HG03439 (cell line): ENCODE data around the gene CLN6.

Source experiments
- ATAC-seq: cut with Tn5 transposase; IDR thresholded peaks from one replicate; pipeline ENCODE4 v1.9.1; 2021; ENCODE audit warnings: mild to moderate bottlenecking, moderate library complexity; ENCODE audit not compliant: unreplicated experiment

CLN6 gene

GRCh38 chr15:68229386-68230156, at the start of gene CLN6:
TSS of gene CLN6 (minus strand) at chr15:68229728. CDS start at chr15:68229584, 144 bp downstream.
- ATAC-seq: peak; percentile 75

DNA sequence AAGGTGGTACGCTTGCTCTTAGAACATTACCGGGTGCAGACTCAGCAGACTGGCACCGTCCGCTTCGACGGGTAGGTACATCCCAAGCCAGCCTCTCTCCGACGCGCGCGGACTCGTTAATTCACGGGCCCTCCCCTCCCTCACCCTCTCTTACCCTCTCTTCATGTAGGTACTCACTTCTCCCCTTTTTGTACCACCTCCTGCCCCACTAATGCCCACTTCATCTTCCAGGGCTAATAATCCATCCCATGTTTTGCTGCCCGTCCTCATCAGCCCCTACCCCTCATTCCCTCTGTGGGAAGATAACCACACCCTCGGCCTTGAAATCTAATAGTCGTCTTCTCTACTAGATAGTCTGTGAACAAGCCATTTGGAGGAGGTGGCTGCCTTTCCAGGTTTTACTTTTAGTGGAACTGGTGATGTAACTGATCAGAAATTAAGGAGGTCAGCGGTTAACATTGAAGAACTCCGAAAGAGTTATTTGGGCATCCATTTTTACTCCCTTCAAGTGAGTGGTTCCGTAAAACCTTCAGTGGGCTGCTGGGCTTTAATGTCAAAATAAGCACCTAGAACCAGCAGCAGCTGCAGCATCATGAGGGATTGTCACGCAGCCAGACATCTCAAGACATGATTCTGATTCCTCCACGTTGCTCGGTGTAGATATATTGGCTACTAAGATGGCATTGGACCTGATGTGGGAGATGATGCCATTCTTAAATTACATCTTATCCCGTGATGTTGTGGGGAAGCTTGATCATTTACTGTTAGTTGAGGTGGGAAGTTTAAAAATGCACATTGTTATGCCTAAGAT, 49.3 kb upstream of the CLN6 start:
- peak; percentile 6 for ATAC-seq

GRCh38 chr15:68278345-68278594, 48.7 kb upstream of the CLN6 start:
- no peak for ATAC-seq

GRCh38 chr15:68277603-68278344, 48.2 kb upstream of the CLN6 start, which contains the start of gene FEM1B:
TSS of gene FEM1B (plus strand) at chr15:68277745. CDS start at chr15:68278418, 673 bp downstream.
- peak; percentile 79 for ATAC-seq

GRCh38 chr15:68277131-68277602, 47.6 kb upstream of the CLN6 start:
- no peak for ATAC-seq

DNA sequence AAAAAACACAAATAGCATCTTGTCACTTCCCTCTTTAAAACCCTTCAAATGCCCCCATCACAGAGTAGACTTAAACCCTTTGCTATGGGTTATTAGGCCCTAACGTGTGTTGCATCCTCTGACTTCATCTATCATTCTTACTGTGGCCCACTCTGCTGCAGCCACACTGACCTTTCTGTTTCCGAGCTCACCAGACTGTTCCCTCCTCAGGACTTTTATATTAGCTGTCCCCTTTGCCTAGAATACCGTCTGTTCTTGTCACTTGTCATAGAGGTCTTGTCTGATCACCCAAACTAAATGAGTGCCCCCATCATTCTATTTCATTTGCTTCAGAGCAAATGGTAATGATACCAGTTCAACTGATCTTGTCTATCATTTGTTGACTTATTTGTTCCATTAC, 47.1 kb upstream of the CLN6 start:
- ATAC-seq: no peak

DNA sequence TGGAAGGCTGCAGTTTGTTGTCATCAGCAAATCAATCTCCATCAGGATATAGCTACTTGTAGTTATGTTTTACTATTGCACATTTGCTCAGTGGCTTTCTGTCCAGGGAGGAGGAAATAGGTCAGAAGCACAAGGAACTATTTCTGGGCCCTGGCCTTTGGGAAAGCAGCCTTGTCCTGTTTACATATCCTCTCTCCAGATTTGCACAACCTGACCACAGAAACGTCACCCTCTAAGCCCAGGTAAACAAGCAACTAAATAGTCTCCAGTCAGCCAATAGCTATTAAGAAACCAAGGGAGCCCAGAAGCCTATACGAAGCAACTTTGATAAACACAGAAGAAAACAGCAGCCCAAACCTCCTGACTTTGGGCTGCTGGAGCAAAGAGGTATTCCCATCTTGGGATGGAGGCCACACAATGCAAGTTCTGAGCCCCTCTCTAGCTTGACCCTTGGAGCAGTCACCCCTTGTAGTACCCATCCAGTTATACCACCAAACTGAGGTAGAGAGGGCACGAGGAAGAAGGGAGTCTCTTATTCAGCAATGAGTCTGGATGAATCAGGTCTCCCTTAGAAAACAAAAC, 45.7 kb upstream of the CLN6 start:
- no peak for ATAC-seq

- no peak for ATAC-seq
Observed at GRCh38 chr15:68274201-68274848, 44.8 kb upstream of the CLN6 start.

- ATAC-seq: no peak
Observed at GRCh38 chr15:68272721-68273271, 43.3 kb upstream of the CLN6 start.

GRCh38 chr15:68271854-68272471, 42.4 kb upstream of the CLN6 start:
- no peak for ATAC-seq

GRCh38 chr15:68268405-68268804, 38.9 kb upstream of the CLN6 start:
- no peak for ATAC-seq

GRCh38 chr15:68265674-68266073, 36.1 kb upstream of the CLN6 start:
- ATAC-seq: no peak

DNA sequence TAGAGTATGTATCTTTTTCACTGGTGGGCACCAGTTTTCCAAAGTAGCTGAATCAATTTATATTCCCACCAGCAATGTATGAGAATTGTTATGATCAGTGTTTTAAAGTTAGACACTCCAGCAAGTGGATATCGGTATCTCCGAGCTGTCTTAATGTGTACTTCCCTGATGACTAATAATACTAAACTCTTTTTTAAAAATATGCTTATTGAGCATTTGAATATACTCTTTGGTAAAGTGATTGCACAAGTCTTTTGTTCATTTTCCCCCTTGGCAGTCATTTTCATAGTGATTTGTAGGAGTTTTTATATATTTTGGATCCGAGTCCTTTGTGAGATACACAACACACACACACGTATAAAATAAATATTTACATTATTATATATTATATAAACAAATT, 35.6 kb upstream of the CLN6 start:
- ATAC-seq: no peak

DNA sequence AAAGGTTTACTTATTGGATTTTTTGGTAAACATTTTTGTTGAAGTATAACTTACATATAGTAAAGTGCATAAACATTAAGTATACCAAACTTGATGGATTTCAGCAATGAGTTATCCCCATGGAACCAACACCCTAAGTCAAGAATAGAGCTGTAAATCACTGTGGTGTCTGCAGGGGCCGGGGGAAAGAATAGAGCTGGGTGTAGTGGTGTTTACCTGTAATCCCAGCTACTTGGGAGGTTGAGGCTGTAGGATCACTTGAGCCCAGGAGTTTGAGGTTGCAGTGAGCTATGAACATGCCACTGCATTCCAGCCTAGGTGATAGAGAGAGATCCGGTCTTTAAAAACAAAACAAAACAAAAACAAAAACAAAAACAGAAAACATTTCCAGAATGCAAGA, 34.8 kb upstream of the CLN6 start:
- no peak for ATAC-seq

- no peak for ATAC-seq
Observed at GRCh38 chr15:68262514-68263356, 33.2 kb upstream of the CLN6 start.

DNA sequence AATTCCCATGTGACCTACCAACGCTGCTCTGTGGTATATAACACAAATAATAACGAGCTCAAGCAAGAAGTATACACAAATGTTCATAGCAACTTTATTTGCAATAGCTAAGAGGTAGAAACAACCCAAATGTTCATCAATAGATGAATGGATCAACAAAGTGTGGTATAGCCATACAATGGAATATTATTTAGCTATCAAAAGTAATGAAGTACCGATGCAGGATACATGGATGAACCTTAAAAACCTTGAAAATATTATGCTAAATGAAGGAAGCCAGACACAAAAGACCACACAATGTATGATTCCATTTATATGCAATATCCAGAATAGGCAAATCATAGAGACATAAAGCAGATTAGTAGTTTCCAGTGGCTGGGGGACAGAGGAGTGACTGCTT, 32.5 kb upstream of the CLN6 start:
- ATAC-seq: no peak

DNA sequence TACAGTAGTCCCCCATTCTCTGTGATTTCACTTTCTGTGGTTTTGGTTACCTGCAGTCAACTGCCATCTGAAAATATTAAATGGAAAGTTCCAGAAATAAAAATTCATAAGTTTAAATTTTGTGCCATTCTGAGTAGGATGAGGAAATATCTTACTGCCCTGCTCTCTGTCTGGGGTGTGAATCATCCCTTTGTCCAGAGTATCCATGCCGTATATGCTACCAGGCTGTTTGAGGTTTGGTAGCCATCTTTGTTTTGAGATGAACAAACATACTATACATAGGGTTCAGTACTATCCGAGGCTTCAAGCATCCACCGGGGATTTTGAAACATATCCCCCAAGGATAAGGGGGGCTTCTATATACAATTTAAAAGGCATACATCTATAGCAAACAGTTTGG, 31.7 kb upstream of the CLN6 start:
- no peak for ATAC-seq

DNA sequence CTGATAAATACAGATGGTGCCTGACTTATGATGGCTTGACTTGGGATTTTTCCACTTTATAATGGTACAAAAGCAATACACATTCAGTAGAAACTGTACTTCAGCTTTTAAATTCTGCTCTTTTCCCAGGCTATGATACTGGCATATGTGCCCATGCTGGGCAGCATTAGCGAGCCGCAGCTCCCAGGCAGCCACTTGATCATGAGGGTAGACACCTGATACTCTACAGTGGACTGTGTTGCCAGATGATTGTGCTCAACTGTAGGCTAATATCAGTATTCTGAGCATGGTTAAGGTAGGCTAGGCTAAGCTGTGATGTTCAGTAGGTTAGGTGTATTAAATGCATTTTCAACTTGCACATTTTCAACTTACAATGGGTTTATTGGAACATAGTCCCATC, 30.4 kb upstream of the CLN6 start:
- no peak for ATAC-seq

DNA sequence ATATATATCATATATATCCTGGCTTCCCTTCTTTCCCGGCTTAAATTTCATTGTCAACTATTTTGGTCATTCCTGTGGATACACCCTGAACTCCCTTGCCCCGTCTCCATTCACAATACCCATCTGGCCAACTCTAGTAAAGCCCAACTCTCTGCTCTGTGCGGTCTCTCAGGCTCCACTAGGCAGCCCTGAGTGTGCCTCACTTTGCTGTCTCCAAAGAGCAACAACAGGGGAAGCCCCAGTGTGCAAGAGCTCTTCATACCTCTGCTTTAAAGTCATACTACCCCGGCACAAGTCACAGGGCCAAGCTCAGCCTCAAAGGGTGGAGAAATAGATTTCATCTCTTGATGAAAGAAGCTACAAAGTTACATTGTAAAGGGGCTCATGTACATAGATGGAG, 29.2 kb upstream of the CLN6 start:
- ATAC-seq: no peak
